Peyer's patch (tissue), 4 donors: ENCODE results near the gene MCTP1. TPM values are rescaled to one million over a fixed set of nuclear protein-coding genes. Genes with fewer than 3 reads are reported as not detected.

Experiments used
- DNase-seq, 3 donors: peaks; one replicate each; pipeline ENCODE4 v3.0.0-alpha.2; 2017 to 2019
- H3K27ac ChIP-seq, 4 donors: fragments of 200-600 bp; sonication (generic); one replicate each; pipeline ENCODE4 v1.5.1; 2016 to 2019
- H3K27me3 ChIP-seq, 2 donors: fragments of 200-600 bp; sonication (generic); one replicate each; pipeline ENCODE4 v1.5.1; 2019
- H3K36me3 ChIP-seq, 3 donors: fragments of 200-600 bp; sonication (generic); one replicate each; pipeline ENCODE4 v1.5.1; 2016 to 2019
- H3K4me1 ChIP-seq, 4 donors: fragments of 200-600 bp; sonication (generic); one replicate each; pipeline ENCODE4 v1.5.1; 2016 to 2019
- H3K4me3 ChIP-seq, 4 donors: fragments of 200-600 bp; sonication (generic); 1 replicate in 3 of 4; 2 replicates in 1 of 4; pipeline ENCODE4 v1.5.1; 2016 to 2019; ENCODE audit warnings: mild to moderate bottlenecking in 1 of 4
- H3K9me3 ChIP-seq, 4 donors: fragments of 200-600 bp; sonication (generic); one replicate each; pipeline ENCODE4 v1.5.1; 2016 to 2019; ENCODE audit warnings: mild to moderate bottlenecking in 1 of 4
- POLR2A ChIP-seq, 2 donors: fragments of 450-650 bp; IDR thresholded peaks; one replicate each; pipeline ENCODE4 v1.5.1; 2017; ENCODE audit warnings: antibody characterized with exemption in 2 of 2, mild to moderate bottlenecking in 2 of 2, moderate library complexity in 2 of 2
- total RNA-seq, 4 donors: library from RNA; depleted of rRNA; stranded (reverse); fragments of >200 nt; gene quantifications; one replicate each; pipeline ENCODE4 v1.1.0, GENCODE V29; 2016
- TF ChIP-seq, protein P1 (sequence below), 6 experiments: fragments of 450-650 bp in 4 of 6; fragments of 200-600 bp in 2 of 6; sonication (generic) in 1 of 6; IDR thresholded peaks; one replicate each; pipeline ENCODE4 v1.5.1; 2017 to 2019; ENCODE audit warnings: antibody characterized with exemption in 6 of 6, mild to moderate bottlenecking in 3 of 6, moderate library complexity in 1 of 6

The MCTP1 gene
- total RNA-seq, 4 donors from 2014 or later, result 4.7 to 61.1 (median 11.3) TPM

DNA sequence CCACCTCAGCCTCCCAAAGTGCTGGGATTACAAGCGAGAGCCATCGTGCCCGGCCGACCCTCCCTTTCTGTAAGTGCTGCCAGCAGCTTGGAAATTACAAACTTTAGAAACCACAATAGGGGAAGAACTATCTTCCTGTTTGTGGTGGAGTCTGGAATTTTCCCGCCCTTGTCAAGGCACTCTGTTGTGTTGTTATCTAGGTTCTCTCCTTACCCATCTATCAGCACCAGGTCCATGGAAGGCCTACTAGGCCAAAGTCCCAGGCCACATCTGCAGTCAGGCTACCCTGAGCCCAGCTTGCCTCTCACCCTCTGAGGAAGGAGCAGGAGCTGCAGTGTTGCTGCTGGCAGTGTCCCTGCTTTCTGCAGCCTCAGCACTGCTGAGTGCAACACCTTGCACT is 214.9 kb downstream of the MCTP1 start:
- Histone ChIP-seq H3K9me3 (no peaks in the 10 kb centered on the region), H3K27me3 (no peaks in the 10 kb centered on the region), H3K36me3 (no peaks in the 10 kb centered on the region), H3K27ac (no peak overlapping the region), H3K4me3 (no peak overlapping the region), H3K4me1 (no peaks in the 10 kb centered on the region)
- TF ChIP-seq POLR2A (IDR thresholded peaks at IDR 0.05), result no peak
- TF ChIP-seq, protein P1, sequence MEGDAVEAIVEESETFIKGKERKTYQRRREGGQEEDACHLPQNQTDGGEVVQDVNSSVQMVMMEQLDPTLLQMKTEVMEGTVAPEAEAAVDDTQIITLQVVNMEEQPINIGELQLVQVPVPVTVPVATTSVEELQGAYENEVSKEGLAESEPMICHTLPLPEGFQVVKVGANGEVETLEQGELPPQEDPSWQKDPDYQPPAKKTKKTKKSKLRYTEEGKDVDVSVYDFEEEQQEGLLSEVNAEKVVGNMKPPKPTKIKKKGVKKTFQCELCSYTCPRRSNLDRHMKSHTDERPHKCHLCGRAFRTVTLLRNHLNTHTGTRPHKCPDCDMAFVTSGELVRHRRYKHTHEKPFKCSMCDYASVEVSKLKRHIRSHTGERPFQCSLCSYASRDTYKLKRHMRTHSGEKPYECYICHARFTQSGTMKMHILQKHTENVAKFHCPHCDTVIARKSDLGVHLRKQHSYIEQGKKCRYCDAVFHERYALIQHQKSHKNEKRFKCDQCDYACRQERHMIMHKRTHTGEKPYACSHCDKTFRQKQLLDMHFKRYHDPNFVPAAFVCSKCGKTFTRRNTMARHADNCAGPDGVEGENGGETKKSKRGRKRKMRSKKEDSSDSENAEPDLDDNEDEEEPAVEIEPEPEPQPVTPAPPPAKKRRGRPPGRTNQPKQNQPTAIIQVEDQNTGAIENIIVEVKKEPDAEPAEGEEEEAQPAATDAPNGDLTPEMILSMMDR (IDR thresholded peaks at IDR 0.05), result no peak
- no peak for DNase-seq

DNA sequence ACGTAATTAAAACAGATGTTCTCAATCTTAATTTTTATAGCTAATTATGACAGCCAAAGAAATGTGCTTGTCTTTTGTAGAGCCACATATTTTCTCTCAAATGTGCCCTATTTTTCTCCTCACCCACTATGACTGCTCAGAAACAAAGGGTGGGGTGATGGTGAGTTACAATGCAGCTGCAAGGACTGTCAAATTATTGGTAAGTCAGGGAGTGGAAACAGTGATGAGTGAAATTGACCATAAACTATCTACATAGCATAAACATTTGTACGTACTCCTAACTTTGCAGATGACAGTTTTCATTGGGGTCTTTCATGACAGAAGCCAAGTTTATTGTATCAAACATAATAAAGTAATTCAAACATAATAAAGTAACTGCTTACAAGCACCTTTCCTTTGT is 215.9 kb downstream of the MCTP1 start:
- no peak for DNase-seq
- Histone ChIP-seq H3K27me3 (no peaks in the 10 kb centered on the region), H3K27ac (no peak overlapping the region), H3K4me3 (no peak overlapping the region), H3K4me1 (no peaks in the 10 kb centered on the region), H3K9me3 (no peaks in the 10 kb centered on the region), H3K36me3 (no peaks in the 10 kb centered on the region)
- no peak for TF ChIP-seq POLR2A (IDR thresholded peaks at IDR 0.05)
- TF ChIP-seq, protein P1 (IDR thresholded peaks at IDR 0.05), result no peak

DNA sequence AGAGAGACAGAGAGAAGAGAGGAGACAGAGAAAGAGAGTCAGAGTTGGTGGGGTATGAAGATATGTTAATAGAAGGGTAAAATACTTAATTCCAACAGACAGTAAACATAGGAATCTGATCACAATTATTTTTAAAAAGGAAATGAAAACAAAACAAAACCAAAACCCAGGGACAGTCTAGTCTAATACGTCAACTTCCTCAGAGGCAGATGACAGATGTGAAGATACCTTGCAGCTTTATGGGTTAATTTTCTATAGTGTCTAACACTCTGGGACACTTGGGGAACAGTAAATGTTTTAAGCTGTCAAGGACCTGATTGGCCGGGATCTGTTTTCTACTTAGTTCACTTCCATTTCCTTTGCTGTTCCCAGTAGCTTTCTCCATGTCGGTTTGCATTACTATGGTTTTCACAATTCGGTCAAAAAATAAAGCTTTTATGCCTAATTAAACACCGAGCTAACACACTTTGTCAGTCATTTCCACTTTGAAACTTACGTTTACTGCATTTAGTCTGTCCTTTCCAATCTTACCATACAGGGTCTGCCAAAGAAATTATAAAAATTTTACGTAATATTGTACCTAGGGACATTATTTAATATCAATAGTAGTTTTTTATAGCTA is 216.5 kb downstream of the MCTP1 start:
- no peak overlapping the region for H3K4me3 ChIP-seq
- H3K36me3 ChIP-seq, result no peaks in the 10 kb centered on the region
- no peaks in the 10 kb centered on the region for H3K4me1 ChIP-seq
- no peaks in the 10 kb centered on the region for H3K27me3 ChIP-seq
- DNase-seq, result no peak
- peak overlapping the region in 1 of 4 donors; percentile 4 for H3K27ac ChIP-seq
- H3K9me3 ChIP-seq, result no peaks in the 10 kb centered on the region
- no peak for TF ChIP-seq POLR2A (IDR thresholded peaks at IDR 0.05)
- TF ChIP-seq, protein P1 (IDR thresholded peaks at IDR 0.05), result no peak

DNA sequence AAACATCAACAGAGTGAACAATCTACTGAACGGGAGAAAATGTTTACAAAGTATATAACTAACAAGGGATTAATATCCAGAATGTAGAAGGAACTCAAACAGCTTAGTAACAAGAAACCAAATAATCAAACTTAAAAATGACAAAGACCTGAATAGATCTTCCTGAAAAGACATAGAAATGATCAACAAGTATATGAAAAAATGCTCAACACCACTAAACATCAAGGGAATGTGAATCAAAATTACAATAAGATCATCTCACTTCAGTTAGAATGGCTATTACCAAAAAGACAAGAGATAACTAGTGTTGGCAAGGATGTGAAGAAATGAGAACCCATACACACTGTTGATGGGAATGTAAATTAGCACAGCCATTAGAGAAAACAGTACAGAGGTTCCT is 218.8 kb downstream of the MCTP1 start:
- no peaks in the 10 kb centered on the region for H3K9me3 ChIP-seq
- H3K36me3 ChIP-seq, result no peaks in the 10 kb centered on the region
- DNase-seq, result no peak
- no peak overlapping the region for H3K4me3 ChIP-seq
- no peak for TF ChIP-seq POLR2A (IDR thresholded peaks at IDR 0.05)
- TF ChIP-seq, protein P1 (IDR thresholded peaks at IDR 0.05), result no peak
- no peaks in the 10 kb centered on the region for H3K27me3 ChIP-seq
- no peak overlapping the region for H3K27ac ChIP-seq
- no peaks in the 10 kb centered on the region for H3K4me1 ChIP-seq

DNA sequence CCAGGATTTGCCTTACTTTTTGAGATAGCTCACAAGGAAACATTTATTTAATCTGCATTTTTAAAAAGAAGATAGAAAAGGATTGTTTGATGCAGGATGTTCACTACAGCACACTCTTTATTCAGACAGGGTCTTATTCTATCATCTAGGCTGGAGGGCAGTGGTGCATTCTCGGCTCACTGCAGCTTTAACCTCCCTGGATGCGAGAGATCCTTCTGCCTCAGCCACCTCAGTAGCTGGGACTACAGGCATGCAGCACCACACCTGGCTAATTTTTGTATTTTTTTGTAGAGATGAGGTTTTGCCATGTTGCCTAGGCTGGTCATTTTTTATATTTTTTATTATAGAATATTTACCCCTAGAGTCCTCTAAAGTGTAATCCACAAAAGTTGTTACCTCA is 221.4 kb downstream of the MCTP1 start:
- TF ChIP-seq POLR2A (IDR thresholded peaks at IDR 0.05), result no peak
- TF ChIP-seq, protein P1 (IDR thresholded peaks at IDR 0.05), result no peak
- no peak for DNase-seq
- Histone ChIP-seq H3K27ac (no peak overlapping the region), H3K36me3 (no peaks in the 10 kb centered on the region), H3K27me3 (no peaks in the 10 kb centered on the region), H3K4me3 (no peak overlapping the region), H3K4me1 (no peaks in the 10 kb centered on the region), H3K9me3 (no peaks in the 10 kb centered on the region)

DNA sequence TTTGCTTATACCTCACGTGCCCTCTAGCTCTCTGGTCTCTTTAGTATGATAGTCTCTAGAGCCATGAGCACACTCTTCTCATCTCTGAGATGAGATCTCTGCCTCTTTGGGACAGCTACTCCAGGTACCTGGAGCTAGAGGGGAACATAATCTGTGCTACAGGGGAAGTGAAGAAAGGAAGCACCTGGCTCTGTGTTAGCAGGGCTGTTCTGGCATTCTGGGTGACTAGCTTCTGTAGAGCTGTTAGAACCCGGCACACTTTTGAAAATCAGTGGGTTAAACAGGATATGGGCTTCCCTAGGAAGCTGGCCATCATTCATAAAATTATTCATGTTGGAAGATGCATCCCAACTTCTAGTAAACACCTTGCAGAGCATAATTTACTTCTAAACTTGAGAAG is 224.8 kb downstream of the MCTP1 start:
- Histone ChIP-seq H3K27me3 (no peaks in the 10 kb centered on the region), H3K4me1 (no peaks in the 10 kb centered on the region), H3K36me3 (no peaks in the 10 kb centered on the region), H3K4me3 (no peak overlapping the region), H3K27ac (no peak overlapping the region), H3K9me3 (no peaks in the 10 kb centered on the region)
- no peak for DNase-seq
- no peak for TF ChIP-seq POLR2A (IDR thresholded peaks at IDR 0.05)
- TF ChIP-seq, protein P1 (IDR thresholded peaks at IDR 0.05), result no peak
